Heart right ventricle (tissue), 16 donors: ENCODE data around the gene TFEB. TPM values are rescaled to one million over a fixed set of nuclear protein-coding genes. Genes with fewer than 3 reads are reported as not detected.
A peak's percentile ranks its signal among the peaks of the same experiment; 100 is the strongest.

Experiments
- ATAC-seq, 8 donors: fragments of 200-7000 bp; cut with Tn5 transposase; one replicate each; pipeline ENCODE4 v1.9.1; 2020; ENCODE audit warnings: mild to moderate bottlenecking in 8 of 8, moderate library complexity in 8 of 8, moderate number of reproducible peaks in 1 of 8
- DNase-seq, 2 donors: peaks; one replicate each; pipeline ENCODE4 v3.0.0-alpha.2; 2020
- H3K27ac ChIP-seq, 10 donors: fragments of 200-600 bp; sonication (generic) in 2 of 10; one replicate each; pipeline versions ENCODE4 v1.5.0 to v1.8.0; 2020 to 2022; ENCODE audit warnings: mild to moderate bottlenecking in 3 of 10
- H3K27me3 ChIP-seq, 7 donors: fragments of 200-600 bp; one replicate each; pipeline ENCODE4 v1.8.0; 2021 to 2022; ENCODE audit warnings: mild to moderate bottlenecking in 2 of 7
- H3K36me3 ChIP-seq, 9 donors: fragments of 200-600 bp; sonication (generic) in 1 of 9; one replicate each; pipeline versions ENCODE4 v1.5.0 to v1.8.0; 2020 to 2022; ENCODE audit warnings: mild to moderate bottlenecking in 2 of 9
- H3K4me1 ChIP-seq, 9 donors: fragments of 200-600 bp; sonication (generic) in 1 of 9; one replicate each; pipeline versions ENCODE4 v1.5.0 to v1.8.0; 2020 to 2022; ENCODE audit warnings: mild to moderate bottlenecking in 4 of 9
- H3K4me3 ChIP-seq, 10 donors: fragments of 200-600 bp; sonication (generic) in 2 of 10; one replicate each; pipeline versions ENCODE4 v1.5.0 to v1.8.0; 2020 to 2022; ENCODE audit warnings: mild to moderate bottlenecking in 7 of 10, moderate library complexity in 2 of 10
- H3K9me3 ChIP-seq, 11 donors: fragments of 200-600 bp in 10 of 11; sonication (generic) in 2 of 11; one replicate each; pipeline versions ENCODE4 v1.5.0 to v1.8.0; 2013 to 2022; ENCODE audit warnings: mild to moderate bottlenecking in 2 of 11, control low read depth in 1 of 11, moderate library complexity in 1 of 11
- CTCF ChIP-seq, 9 donors: fragments of 200-600 bp; sonication (generic) in 2 of 9; IDR thresholded peaks; one replicate each; pipeline versions ENCODE4 v1.5.0 to v1.8.0; 2021 to 2022; ENCODE audit warnings: antibody characterized with exemption in 9 of 9, mild to moderate bottlenecking in 5 of 9, moderate library complexity in 1 of 9
- WGBS, 2 donors: extraction: QIAGEN DNeasy Blood & Tissue Kit; methylation state at CpG; one replicate each; pipeline ENCODE4 v1.1.7; 2013; ENCODE audit warnings: inconsistent platforms in 1 of 2; 5-methylcytosine and 5-hydroxymethylcytosine counted together
- intact Hi-C, 10 donors: fragments of 100-400 bp; cut with DNase I; formaldehyde crosslinking; loops; one replicate each; pipeline versions ENCODE4 v1.11.1 to v1.14.2; 2022
- polyA plus RNA-seq, 2 donors: library from polyadenylated mRNA; stranded (reverse); fragments of 200-250 nt; gene quantifications; one replicate each; pipeline ENCODE4 v1.2.3, GENCODE V29; 2013
- total RNA-seq, 10 donors: library from RNA; stranded (reverse); fragmentation: NEBNext Ultra II Directional in 3 of 10; extraction: Animal tissue kit (Norgen Biotek cat#: 25700) in 3 of 10; gene quantifications; one replicate each; pipeline versions ENCODE4 v1.2.1 to v1.2.4, GENCODE V29; 2021 to 2023
- donor health status: Arrhythmogenic right ventricular cardiomyopathy.
- donor health status: ischemic (EF 13 %, LVEDD 7.1; RV severe dilation, severe dysfunction).
- donor health status: healthy with polysubstance abuse.
- donor health status: DM: no; HTN: yes; CAD: no.
- donor health status: DM: no; HTN: no; CAD: no.
- donor health status: ischemic (EF 25% LVEDD 6.9; RV normal size, moderate dysfunction).
- donor health status: ischemic (EF 25% LVEDD 5.7; RV mildly dilated, moderate dysfunction).
- donor health status: healthy.
- donor health status: DM: yes; HTN: yes; CAD: no.
- donor health status: Ischemic cardiomyopathy.
- donor health status: ischemic (EF 35%, LVEDD 5.7; RV mildly dilated, moderate dysfunction).
- donor health status: nonischemic (EF 11% LVEDD 7.7; RV severe dilation, severe dysfunction).
- donor health status: DM: yes; HTN: yes; CAD: no.
- donor health status: PGD.
- donor health status: ischemic (EF 29% LVEDD 5.4; RV normal size, mild dysfunction).
- donor health status: nonischemic (EF 23%, LVEDD 6.1; RV moderate dilation, normal function).

Gene TFEB
- total and polyA plus RNA-seq, 12 donors: 29.2 to 52.3 (median 39.6) TPM

GRCh38 chr6:41641352-41641925 lies 94.0 kb downstream of the TFEB start:
- Histone ChIP-seq H3K9me3 (no peaks in the 10 kb centered on the region), H3K36me3 (no peaks in the 10 kb centered on the region), H3K27ac (no peak overlapping the region), H3K4me3 (no peak overlapping the region), H3K27me3 (peaks cover 20 to 43% (median 35%) of the 10 kb centered on the region in 7 donors), H3K4me1 (peaks cover 6 to 49% (median 22%) of the 10 kb centered on the region in 9 donors)
- DNase-seq (no peak), ATAC-seq (no peak)
- intact Hi-C loops: no loop called here
- no peak for TF ChIP-seq CTCF (IDR thresholded peaks at IDR 0.05)
- WGBS, 2 donors: 91 to 96% methylated on average over 9 of the region's 9 CpGs

GRCh38 chr6:41640426-41640825 lies 95.0 kb downstream of the TFEB start:
- ATAC-seq (no peak), DNase-seq (no peak)
- intact Hi-C loops: no loop called here
- 81 to 86% methylated on average over 7 of the region's 7 CpGs for WGBS, 2 donors
- no peaks in the 10 kb centered on the region for H3K9me3 ChIP-seq
- H3K27ac ChIP-seq: peak overlapping the region in 1 of 10 donors; percentile 13
- H3K4me3 ChIP-seq: no peak overlapping the region
- TF ChIP-seq CTCF (IDR thresholded peaks at IDR 0.05): no peak
- peaks cover 20 to 53% (median 37%) of the 10 kb centered on the region in 7 donors for H3K27me3 ChIP-seq
- no peaks in the 10 kb centered on the region for H3K36me3 ChIP-seq
- peaks cover 6 to 49% (median 22%) of the 10 kb centered on the region in 9 donors for H3K4me1 ChIP-seq

GRCh38 chr6:41639809-41640371 lies 95.5 kb downstream of the TFEB start:
- TF ChIP-seq CTCF (IDR thresholded peaks at IDR 0.05): no peak
- WGBS, 2 donors: 68 to 69% methylated on average over 8 of the region's 8 CpGs
- H3K36me3 ChIP-seq: no peaks in the 10 kb centered on the region
- no peaks in the 10 kb centered on the region for H3K9me3 ChIP-seq
- ATAC-seq (peak in 2 of 8 donors; percentile 30 to 35), DNase-seq (no peak)
- peak overlapping the region in 2 of 10 donors; percentile 13 to 16 for H3K27ac ChIP-seq
- peak overlapping the region in 4 of 10 donors; percentile 57 to 63 (median 60) for H3K4me3 ChIP-seq
- intact Hi-C loops: no loop called here
- H3K27me3 ChIP-seq: peaks cover 20 to 58% (median 37%) of the 10 kb centered on the region in 7 donors
- peaks cover 6 to 49% (median 23%) of the 10 kb centered on the region in 9 donors for H3K4me1 ChIP-seq

- Histone ChIP-seq H3K27ac (peak overlapping the region in 5 of 10 donors; percentile 16 to 60 (median 58)), H3K4me1 (peaks cover 6 to 55% (median 26%) of the 10 kb centered on the region in 9 donors), H3K4me3 (peak overlapping the region; percentile 21 to 63 (median 54)), H3K36me3 (no peaks in the 10 kb centered on the region), H3K9me3 (no peaks in the 10 kb centered on the region), H3K27me3 (peaks cover 20 to 62% (median 37%) of the 10 kb centered on the region in 7 donors)
- no peak for DNase-seq
- intact Hi-C loops: no loop called here
- WGBS, 2 donors: 19% methylated on average over 38 to 40 of the region's 40 CpGs
- TF ChIP-seq CTCF (IDR thresholded peaks at IDR 0.05): no peak
- peak in 6 of 8 donors; percentile 15 to 42 (median 24) for ATAC-seq
Measured at GRCh38 chr6:41638935-41639808, 96.2 kb downstream of the TFEB start.
